ENCODE results near the gene ITGB6.
"Not testable (repeated sequence)": the region's sequence is repeated elsewhere in the genome, so short reads cannot be mapped to it uniquely, and the experiment has no call there.

DNA sequence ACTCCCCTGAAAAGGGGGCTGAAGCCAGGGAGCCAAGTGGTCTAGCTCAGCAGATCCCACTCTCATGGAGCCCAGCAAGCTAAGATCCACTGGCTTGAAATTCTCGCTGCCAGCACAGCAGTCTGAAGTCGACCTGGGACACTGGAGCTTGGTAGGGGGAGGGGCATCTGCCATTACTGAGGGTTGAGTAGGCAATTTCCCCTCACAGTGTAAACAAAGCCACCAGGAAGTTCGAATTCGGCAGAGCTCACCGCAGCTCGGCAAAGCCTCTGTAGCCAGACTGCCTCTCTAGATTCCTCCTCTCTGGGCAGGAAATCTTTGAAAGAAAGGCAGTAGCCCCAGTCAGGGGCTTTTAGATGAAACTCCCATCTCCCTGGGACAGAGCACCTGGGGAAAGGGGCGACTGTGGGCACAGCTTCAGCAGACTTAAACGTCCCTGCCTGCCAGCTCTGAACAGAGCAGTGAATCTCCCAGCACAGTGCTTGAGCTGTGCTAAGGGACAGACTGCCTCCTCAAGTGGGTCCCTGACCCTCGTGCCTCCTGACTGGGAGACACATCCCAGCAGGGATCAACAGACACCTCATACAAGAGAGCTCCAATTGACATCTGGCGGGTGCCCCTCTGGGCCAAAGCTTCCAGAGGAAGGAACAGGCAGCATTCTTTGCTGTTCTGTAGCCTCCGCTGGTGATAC lies 18.8 kb downstream of the ITGB6 start:
- TF ChIP-seq, protein P1, sequence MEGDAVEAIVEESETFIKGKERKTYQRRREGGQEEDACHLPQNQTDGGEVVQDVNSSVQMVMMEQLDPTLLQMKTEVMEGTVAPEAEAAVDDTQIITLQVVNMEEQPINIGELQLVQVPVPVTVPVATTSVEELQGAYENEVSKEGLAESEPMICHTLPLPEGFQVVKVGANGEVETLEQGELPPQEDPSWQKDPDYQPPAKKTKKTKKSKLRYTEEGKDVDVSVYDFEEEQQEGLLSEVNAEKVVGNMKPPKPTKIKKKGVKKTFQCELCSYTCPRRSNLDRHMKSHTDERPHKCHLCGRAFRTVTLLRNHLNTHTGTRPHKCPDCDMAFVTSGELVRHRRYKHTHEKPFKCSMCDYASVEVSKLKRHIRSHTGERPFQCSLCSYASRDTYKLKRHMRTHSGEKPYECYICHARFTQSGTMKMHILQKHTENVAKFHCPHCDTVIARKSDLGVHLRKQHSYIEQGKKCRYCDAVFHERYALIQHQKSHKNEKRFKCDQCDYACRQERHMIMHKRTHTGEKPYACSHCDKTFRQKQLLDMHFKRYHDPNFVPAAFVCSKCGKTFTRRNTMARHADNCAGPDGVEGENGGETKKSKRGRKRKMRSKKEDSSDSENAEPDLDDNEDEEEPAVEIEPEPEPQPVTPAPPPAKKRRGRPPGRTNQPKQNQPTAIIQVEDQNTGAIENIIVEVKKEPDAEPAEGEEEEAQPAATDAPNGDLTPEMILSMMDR (IDR thresholded peaks at IDR 0.05) = not testable (repeated sequence)
- not testable (repeated sequence) for TF ChIP-seq POLR2A (IDR thresholded peaks at IDR 0.05)

All from uterus (tissue), 2 donors.